GM23338 (cell line): ENCODE measurements around the gene EPHB1.

Experiments used
- CTCF ChIP-seq, 2 experiments: fragments of 200-600 bp in 1 of 2; sonication (generic) in 1 of 2; conservative IDR thresholded peaks; 2 replicates each; pipeline versions ENCODE4 v1.5.1 to v1.6.1; 2016 to 2017; ENCODE audit warnings: antibody characterized with exemption in 2 of 2, low read depth in 2 of 2, mild to moderate bottlenecking in 2 of 2, moderate library complexity in 1 of 2
- EZH2 ChIP-seq: fragments of 200-600 bp; sonication (generic); IDR thresholded peaks from one replicate; pipeline ENCODE4 v1.8.0; 2017; ENCODE audit warnings: antibody characterized with exemption, mild to moderate bottlenecking, low read depth; ENCODE audit not compliant: unreplicated experiment
- EZH2phosphoT487 ChIP-seq: fragments of 200-600 bp; sonication (generic); IDR thresholded peaks from one replicate; pipeline ENCODE4 v1.8.1; 2018; ENCODE audit warnings: antibody characterized with exemption; ENCODE audit not compliant: unreplicated experiment
- POLR2AphosphoS5 ChIP-seq: IDR thresholded peaks from 2 replicates; pipeline ENCODE4 v1.6.1; 2016; ENCODE audit warnings: antibody characterized with exemption, low read depth

GRCh38 chr3:134892326-134892725 lies 97.3 kb downstream of the EPHB1 start:
- TF ChIP-seq CTCF (conservative IDR thresholded peaks at IDR 0.05; ENCODE audit: low read depth in 2 of 2): no peak
- no peak for TF ChIP-seq EZH2phosphoT487
- TF ChIP-seq POLR2AphosphoS5: no peak
- TF ChIP-seq EZH2: no peak
